HG03175 (cell line): ENCODE data around the gene AATF.

ENCODE experiments used
- ATAC-seq: cut with Tn5 transposase; IDR thresholded peaks from one replicate; pipeline ENCODE4 v1.9.1; 2021; ENCODE audit warnings: mild to moderate bottlenecking, moderate library complexity; ENCODE audit not compliant: unreplicated experiment

AATF gene

DNA sequence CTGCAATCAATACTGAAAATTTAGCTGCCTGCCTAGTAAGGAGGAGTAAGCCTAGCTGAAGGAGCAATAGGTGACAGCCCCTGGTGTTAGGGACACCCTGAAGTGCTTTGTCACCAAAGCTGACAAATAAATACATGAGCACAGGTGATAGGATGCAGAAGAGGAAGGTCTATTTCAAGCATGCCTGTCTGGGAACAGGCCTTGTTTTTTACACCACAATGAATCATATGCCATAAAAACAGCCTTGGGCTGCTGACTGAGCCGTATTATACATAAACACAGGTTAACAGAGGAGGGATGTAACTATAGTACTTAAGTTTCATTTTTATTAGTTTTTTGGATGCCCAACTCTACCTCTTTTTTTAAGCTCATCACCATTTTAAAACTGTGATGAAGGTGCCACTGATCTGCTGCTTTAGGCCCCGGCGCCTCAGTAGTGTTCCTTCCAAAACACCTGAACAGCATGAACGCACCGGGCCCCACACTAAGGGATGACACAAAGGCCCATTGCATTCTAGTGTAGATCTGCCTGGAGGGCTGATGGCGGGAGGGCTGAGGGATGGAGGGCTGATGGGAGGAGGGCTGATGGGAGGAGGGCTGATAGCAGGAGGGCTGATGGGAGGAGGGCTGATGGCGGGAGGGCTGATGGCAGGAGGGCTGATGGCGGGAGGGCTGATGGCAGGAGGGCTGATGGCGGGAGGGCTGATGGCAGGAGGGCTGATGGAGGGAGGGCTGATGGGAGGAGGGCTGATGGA is 150.3 kb downstream of the AATF start:
- ATAC-seq: no peak

DNA sequence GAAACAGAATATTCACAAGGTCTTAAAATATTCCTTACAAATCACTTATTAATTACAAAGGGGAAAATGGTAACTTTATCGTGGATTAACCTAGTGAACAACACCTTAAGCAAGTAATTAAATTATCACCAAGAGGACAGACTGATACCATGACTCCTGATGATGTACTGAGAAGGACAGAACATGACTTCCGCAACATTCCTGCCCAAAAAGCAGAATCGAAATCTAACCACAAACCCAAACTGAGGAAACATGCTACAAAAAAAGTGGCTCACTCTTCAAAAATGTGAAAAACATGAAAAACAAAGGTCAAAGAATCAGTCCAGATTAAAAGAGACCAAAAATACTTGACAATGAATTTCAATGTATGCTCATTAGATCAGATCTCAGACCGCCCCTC is 151.5 kb downstream of the AATF start:
- no peak for ATAC-seq

DNA sequence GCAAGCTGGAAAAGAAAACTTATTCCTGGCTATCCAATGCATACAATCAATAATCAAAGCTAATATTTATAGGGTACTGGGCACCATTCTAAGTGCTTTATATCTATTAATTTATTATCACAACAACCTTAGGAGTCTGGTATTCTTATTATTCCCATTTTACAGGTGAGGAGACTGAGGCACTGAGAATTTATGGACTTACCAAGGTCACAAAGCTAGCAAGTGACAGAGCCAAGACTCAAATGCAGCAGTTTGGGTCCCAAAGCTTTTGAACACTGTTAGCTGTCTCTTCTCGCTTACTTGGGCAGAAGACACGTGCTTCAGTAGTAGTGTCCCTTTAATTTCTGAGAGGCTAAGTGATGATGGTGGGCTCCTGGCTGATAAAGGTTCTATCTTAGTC is 152.6 kb downstream of the AATF start:
- no peak for ATAC-seq

DNA sequence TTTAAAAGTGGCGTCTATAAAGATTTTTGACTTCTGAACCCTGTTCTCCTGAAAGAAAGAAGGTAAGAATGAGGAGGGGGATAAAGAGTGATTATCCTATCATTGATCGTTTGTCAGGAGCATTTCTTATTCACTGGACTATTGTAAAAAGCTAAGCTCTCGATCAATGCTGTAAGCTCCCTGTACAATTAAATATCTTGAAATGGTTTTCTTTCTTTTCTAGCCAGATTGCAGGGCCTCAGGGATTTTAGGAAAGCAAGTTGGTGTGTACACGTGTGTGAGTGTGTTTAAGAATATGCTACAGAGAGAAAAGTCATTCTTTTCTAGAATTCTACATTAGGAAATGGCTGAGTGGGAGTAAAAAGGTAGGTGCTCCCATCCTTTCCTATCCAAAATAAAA is 154.5 kb downstream of the AATF start:
- no peak for ATAC-seq

DNA sequence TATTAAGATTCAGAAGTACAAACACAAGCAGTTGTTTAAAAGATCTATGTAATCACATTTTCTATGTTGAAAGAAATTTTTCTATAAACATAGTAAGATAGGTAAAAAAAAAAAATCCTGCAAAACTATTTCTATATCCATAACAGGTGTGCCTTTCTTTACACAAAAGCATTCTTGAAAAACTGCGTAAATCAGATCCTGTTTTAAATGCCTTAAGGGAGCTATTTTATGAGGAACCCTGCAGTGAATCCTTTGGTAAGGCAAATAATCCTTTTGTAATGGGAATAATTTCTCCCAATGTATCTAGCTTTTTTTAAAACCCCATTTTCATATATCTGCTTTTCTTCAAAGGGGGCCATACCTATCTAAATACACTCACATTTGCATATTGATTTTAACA is 157.3 kb downstream of the AATF start:
- ATAC-seq: no peak
